HG02759 (cell line): ENCODE results near the gene NOTUM.
"Not testable (repeated sequence)": the region's sequence is repeated elsewhere in the genome, so short reads cannot be mapped to it uniquely, and the experiment has no call there.

Source experiments
- ATAC-seq: cut with Tn5 transposase; IDR thresholded peaks from one replicate; pipeline ENCODE4 v1.9.1; 2021; ENCODE audit warnings: mild to moderate bottlenecking, moderate library complexity; ENCODE audit not compliant: unreplicated experiment

NOTUM gene

GRCh38 chr17:81996757-81997441 is 35.9 kb upstream of the NOTUM start:
- ATAC-seq: no peak

DNA sequence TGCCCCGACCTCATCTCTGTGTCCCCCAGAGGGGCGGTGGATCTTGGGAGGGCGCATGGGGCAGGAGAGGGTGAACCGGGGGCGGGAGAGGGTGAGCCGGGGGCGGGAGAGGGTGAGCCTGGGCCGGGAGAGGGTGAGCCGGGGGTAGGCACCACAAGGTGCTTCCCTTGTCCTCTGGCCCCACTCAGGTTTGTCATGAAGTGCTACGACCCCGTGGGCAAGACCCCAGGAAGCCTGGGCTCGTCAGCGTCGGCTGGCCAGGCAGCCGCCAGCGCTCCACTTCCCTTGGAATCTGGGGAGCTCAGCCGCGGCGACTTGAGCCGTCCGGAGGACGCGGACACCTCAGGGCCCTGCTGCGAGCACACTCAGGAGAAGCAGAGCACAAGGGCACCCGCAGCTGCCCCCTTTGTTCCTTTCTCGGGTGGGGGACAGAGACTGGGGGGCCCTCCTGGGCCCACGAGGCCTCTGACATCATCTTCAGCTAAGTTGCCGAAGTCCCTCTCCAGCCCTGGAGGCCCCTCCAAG is 35.3 kb upstream of the NOTUM start:
- no peak for ATAC-seq

DNA sequence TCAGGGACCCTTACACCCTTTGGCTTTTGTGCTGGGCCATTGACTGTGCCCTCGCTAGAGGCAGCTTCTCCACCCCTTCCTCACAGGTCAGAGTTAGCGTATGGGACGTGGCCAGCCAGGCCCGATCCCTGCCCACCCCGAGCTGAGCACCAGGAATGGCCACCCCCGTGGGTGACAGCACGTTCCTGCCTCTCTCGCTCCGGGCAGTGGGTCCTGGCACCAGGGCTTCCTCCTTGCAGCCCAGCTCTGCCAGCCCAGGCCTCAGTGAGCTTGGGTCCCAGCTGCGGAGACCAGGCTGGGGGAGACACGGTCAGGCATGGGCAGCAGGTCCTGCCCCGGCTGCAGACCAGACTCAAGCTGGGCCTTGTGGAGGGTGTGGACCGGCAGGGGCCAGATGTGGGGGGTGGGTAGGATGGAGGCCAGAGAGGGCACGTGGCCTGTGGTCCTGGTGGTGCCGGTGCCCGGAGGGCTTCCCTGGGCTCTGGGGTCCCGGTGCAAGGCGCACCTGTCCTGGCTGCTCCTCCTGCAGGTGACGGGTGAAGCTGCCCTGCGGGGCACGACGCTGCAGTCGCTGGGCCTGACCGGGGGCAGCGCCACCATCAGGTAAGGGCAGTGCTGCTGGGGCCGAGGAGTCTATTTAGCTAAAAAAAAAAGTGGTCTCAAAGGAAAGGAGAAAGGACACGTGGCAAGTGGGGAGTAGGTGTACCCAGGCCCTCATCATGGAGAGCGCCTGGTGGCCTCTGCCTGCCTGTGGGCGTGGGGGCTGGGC is 34.7 kb upstream of the NOTUM start:
- no peak for ATAC-seq

DNA sequence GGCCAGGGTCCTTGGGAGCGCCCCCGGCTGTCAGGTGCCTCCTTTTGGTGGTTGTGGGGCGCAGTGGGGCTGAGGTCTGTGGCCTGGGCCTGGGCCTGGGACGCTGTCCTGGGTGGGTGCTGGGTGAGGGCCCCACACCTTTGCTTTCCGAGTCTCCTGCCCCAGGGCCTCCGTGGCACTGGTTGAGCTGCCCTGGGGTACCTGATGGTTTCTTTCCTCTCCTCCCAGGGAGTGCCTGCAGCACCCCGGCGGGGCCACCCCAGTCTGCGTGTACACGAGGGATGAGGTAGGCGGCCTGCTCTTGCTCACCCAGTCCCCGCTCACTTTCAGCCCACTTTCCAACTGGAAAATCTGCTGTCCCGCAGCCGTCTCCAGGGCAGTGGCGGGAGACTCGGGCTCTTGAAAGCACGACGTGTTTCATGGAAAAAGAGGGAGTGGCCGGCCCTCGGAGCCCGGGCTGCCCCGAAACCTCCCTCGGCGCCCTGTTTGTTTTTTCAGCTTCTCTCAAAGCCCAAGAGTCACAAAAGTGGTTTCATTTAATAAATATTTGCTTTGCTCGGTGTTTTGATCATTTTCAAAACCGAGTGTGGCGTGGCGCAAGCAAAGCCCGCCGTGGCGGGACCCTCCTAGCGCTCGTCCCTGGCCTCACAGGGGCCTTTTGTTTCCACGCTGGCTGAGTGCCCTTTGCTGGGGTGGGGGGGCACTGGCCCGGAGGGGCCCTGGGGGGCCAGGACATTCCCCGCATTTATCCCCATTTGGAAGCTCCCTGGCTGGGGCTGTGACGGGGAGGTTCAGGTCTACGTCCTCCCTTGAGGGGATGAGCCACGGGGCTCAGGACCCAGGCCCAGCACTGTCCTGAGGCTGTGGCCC is 33.8 kb upstream of the NOTUM start:
- no peak for ATAC-seq

DNA sequence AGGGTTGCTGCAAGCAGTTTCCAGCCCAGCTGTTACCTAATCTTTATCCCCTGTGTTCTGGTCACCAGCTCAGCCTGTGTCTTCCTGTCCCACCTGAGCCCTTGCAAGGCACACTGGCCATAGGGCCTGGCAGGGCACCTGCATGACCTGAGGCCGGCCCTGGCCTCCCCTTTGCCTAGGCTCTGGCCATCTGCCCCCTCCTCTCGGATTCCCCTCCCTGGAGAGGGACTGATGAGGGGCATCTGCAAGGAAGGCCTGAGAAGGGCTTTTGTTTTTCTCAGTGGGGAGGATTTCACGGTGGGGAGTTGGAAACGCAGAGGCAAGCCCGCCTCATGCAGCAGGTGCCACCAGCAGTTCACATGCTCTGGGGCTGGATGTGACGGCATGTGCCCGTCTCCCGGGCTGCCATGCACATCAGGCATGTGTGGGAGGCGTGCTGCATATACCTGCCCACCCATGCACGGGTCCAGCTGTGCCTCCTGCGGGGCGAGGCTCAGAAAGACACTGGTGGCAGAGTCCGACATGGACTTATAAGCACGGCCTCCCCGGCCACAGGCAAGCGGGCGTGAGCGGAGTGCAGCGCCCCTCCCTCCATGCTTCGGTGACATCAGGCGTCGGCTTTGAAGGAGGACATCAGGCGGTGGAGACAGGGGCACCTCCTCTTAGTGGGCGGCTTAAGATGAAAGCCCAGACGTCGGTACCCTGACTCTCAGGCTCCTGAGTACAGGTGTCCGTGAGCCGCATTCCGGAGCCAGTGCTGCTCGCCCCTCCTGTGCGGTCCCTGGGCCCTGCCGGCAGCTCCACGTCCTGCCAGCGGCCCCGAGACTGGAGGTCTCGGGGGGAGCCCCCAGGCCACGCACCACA is 33.0 kb upstream of the NOTUM start:
- no peak for ATAC-seq

GRCh38 chr17:81992306-81993102 is 31.5 kb upstream of the NOTUM start:
- no peak for ATAC-seq

DNA sequence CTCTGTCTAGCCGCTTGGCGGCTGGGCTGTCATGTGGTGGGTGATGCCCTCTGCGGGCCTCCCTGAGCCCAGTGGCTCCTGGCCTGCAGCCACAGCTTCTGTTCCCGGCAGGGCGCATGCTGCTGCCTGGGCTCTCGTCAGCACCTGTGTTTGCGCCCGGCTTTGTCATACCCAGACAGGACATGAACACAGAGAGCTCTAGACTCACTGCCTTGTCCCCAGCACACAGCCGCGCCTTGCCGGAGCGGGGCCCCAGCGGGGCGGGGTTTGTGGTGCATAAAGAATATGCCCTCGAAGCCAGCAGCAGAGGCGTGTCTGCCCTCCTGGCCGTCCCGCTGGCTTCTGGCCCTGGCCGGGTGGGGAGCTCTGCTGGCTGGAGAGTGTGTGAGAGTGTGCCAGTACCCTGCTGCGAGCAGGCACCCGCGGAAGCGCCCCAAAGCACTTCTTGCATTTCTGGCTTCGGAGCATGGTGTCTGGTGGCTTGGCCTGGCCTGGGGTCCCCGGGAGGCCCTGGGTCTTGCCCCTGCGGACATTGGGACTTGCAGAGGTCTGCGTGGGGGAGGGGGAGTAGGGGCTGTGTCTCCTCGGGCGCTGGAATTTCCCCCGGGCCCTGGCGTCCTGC is 30.8 kb upstream of the NOTUM start:
- no peak for ATAC-seq

DNA sequence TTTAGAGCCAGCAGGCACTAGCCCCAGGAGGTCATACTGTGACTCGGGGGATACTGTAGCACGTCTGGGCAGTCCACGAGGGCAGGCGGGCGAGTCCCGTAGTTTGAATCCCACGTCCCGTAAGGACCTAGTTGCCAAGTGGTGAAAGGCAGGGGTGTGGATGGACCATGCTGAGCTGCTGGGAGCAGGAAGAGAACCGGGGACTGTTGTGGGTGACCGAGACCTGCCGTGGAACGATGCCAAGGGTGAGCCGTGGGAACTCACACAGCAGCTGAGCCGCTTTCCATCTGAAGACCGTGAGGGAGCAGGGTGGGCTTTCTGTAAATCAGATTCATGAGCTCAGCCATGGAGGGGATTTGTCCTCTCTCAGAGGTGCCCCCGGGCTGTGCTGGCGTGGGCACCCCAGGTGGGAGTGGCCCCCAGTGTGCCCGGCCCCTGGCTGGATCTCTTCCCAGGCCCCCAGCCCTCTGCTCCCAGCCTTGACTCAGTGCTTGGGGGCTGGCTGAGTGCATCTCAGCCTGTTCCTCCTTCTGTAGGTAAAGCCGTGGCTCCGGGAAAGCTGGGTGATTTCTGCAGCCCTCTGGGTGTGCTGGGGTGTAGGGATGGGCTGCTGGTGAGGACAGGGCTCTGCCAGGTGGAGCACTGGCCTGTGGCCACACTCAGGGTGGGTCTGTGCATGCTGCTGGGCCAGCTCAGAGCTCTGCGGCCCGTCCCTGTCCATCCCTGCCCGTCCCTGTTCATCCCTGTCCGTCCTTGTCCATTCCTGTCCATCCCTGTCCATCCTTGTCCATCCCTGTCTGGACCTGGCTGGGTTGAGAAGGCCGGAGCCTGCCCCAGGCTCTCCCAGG is 30.1 kb upstream of the NOTUM start:
- ATAC-seq: no peak

- ATAC-seq: no peak
Measured at GRCh38 chr17:81987161-81987770, 26.3 kb upstream of the NOTUM start.

GRCh38 chr17:81986606-81987005 is 25.6 kb upstream of the NOTUM start:
- ATAC-seq: no peak

GRCh38 chr17:81984773-81985410 is 23.9 kb upstream of the NOTUM start:
- no peak for ATAC-seq

GRCh38 chr17:81983639-81984373 is 22.8 kb upstream of the NOTUM start:
- no peak for ATAC-seq

GRCh38 chr17:81983011-81983638 is 22.1 kb upstream of the NOTUM start:
- ATAC-seq: no peak

DNA sequence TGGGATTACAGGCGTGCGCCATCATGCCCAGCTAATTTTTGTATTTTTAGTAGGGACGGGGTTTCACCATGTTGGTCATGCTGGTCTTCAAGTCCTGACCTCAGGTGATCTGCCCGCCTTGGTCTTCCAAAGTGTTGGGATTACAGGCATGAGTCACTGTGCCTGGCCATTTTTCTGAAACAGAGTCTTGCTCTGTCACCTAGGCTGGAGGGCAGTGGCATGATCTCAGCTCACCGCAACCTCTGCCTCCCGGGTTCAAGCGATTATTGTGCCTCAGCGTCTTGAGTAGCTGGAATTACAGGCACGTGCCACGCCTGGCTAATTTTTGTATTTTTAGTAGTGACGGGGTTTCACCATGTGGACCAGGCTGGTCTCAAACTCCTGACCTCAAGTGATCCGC is 20.5 kb upstream of the NOTUM start:
- ATAC-seq: not testable (repeated sequence)

DNA sequence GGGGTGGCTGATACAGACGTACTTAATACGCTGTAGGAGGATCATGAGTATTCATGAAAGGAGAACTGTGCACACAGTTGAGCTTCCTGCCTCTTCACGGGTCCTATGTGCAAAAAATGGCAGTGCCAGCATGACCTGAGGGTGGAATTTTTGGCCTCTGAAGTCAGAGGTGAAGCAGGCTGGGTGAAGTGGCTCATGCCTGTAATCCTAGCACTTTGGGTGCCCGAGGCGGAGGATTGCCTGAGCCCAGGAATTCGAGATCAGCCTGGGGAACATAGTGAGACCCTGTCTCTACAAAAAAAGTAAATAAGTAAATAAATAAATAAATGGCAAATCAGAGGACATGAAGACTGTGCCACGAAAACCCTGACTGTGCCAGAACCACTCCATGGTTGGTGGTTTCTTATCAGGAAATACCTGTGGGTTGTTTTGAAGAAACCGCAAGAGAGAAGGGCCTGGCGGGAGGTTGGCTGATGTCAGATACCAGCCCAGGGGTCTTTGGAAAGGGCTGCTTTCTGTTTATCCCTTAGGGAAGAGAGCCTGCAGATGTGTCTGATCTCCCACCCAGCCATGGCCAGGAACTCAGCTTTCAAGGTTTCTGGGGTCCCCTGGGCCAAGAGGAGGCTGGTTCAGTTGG is 19.8 kb upstream of the NOTUM start:
- no peak for ATAC-seq

- no peak for ATAC-seq
Measured at GRCh38 chr17:81980122-81980521, 19.1 kb upstream of the NOTUM start.
